Lung (tissue), 12 donors: ENCODE results near the gene CDC6. TPM values are rescaled to one million over a fixed set of nuclear protein-coding genes. Genes with fewer than 3 reads are reported as not detected.
A peak's percentile ranks its signal among the peaks of the same experiment; 100 is the strongest.

ENCODE experiments used
- ATAC-seq: fragments of 200-7000 bp; cut with Tn5 transposase; one replicate; pipeline ENCODE4 v1.9.1; 2020; ENCODE audit warnings: moderate number of reproducible peaks; ENCODE audit not compliant: insufficient read depth, low FRiP score
- DNase-seq, 3 donors: peaks; one replicate each; pipeline ENCODE4 v3.0.0-alpha.2; 2013 to 2017
- H3K27ac ChIP-seq, 2 donors: one replicate each; pipeline ENCODE4 v1.5.1; 2013; ENCODE audit warnings: mild to moderate bottlenecking in 2 of 2, moderate library complexity in 2 of 2, control low read depth in 1 of 2, inconsistent platforms in 1 of 2, low read depth in 1 of 2, low read length in 1 of 2
- H3K27me3 ChIP-seq, 3 donors: one replicate each; pipeline ENCODE4 v1.5.1; 2013; ENCODE audit warnings: low read length in 2 of 3; ENCODE audit not compliant: control insufficient read depth in 3 of 3, insufficient read depth in 3 of 3
- H3K36me3 ChIP-seq, 4 donors: one replicate each; pipeline ENCODE4 v1.5.1; 2013; ENCODE audit warnings: low read length in 4 of 4, mild to moderate bottlenecking in 1 of 4, moderate library complexity in 1 of 4; ENCODE audit not compliant: control insufficient read depth in 4 of 4, insufficient read depth in 4 of 4
- H3K4me1 ChIP-seq, 5 donors: one replicate each; pipeline ENCODE4 v1.5.1; 2013; ENCODE audit warnings: low read length in 5 of 5, mild to moderate bottlenecking in 2 of 5, moderate library complexity in 1 of 5; ENCODE audit not compliant: control insufficient read depth in 5 of 5, insufficient read depth in 5 of 5
- H3K4me3 ChIP-seq: one replicate; pipeline ENCODE4 v1.5.1; 2013; ENCODE audit warnings: mild to moderate bottlenecking, control low read depth, moderate library complexity
- H3K9ac ChIP-seq, 2 donors: one replicate each; pipeline ENCODE4 v1.5.1; 2013; ENCODE audit warnings: low read length in 2 of 2, control low read depth in 1 of 2; ENCODE audit not compliant: insufficient read depth in 1 of 2
- H3K9me3 ChIP-seq, 4 donors: one replicate each; pipeline ENCODE4 v1.5.1; 2013; ENCODE audit warnings: low read length in 3 of 4, mild to moderate bottlenecking in 1 of 4, moderate library complexity in 1 of 4; ENCODE audit not compliant: control insufficient read depth in 4 of 4, insufficient read depth in 3 of 4
- WGBS, 2 donors: extraction: QIAGEN DNeasy Blood & Tissue Kit; methylation state at CpG; one replicate each; pipeline ENCODE4 v1.1.7; 2013; 5-methylcytosine and 5-hydroxymethylcytosine counted together
- polyA plus RNA-seq, 2 donors: library from polyadenylated mRNA; stranded (reverse); fragments of 200-250 nt; gene quantifications; one replicate each; pipeline ENCODE4 v1.2.1, GENCODE V29; 2013
- total RNA-seq, 2 donors: library from RNA; depleted of rRNA in 1 of 2; stranded (reverse); fragments of >200 nt in 1 of 2; gene quantifications; one replicate each; pipeline ENCODE4 v1.2.1, GENCODE V29; 2014 to 2021
- TF ChIP-seq, protein P1 (sequence below): IDR thresholded peaks from 2 replicates; pipeline ENCODE4 v1.5.1; 2012; ENCODE audit warnings: mild to moderate bottlenecking; ENCODE audit errors: control extremely low read depth, extremely low read depth
- donor health status: control.
- donor health status: control.
- donor health status: Bipolar disorder and iron deficiency.
- donor health status: healthy.
- donor health status: DM: yes; HTN: yes; CAD: no.

The CDC6 gene
- total and polyA plus RNA-seq, 4 donors = 3.3 to 6.0 (median 5.6) TPM

DNA sequence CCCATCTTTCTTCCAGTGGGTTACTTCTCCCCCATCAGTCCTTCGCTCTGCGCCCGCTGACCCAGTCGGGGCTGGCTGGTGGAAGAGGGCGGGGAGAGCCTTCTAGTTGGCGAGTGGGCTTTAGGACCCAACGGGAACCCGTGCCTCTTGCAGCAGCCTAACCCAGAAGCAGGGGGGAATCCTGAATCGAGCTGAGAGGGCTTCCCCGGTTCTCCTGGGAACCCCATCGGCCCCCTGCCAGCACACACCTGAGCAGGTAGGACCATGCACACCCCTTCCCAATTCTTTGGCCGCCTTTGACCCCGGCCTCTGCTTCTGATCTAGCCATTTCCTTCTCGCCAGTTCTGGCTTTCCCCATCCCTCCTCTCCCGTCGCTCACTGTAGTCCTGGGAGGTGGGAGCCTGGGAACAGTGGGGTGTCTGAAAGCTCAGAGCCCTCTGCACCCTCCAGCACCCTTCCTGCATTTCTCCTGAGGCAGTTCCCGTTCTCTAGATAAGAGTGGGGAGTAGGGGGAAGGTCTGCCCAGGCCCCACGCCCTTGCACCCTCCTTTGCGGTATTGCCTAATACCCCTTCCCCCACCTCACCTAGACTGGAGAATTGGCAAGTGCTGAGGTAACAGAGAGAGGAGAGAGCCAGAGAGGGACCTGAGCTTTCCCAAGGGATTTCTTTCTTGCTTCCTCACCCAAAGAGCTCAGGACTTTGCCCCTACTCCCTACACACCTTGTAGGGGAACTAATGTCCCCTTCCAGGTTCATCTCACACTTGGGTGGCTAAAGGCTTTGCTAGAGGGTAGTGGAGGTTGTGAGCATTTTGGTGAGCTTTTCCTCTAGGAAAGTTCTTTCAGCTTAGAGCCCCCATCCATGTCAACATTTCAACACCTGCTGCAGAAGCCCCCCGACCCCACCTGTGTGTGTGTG is 21.6 kb downstream of the CDC6 start, which contains the start of gene RARA:
RARA (plus strand) TSS at position 150 of the 918 bp plus-strand sequence. CDS start 22,039 bp downstream, outside the sequence.
- H3K27ac ChIP-seq = peak within 1 kb of the TSS in 1 of 2 donors; percentile 82
- whole genome bisulfite sequencing, 2 donors = 8 to 11% methylated on average over 20 of the region's 20 CpGs
- ATAC-seq = no peak
- H3K27me3 ChIP-seq = no peaks in the 10 kb centered on the region
- H3K4me1 ChIP-seq = peaks cover 26 to 95% (median 69%) of the 10 kb centered on the region in 5 donors
- DNase-seq = peak; percentile 72 to 85 (median 76)
- no peaks in the 10 kb centered on the region for H3K36me3 ChIP-seq
- H3K4me3 ChIP-seq = no peak within 1 kb of the TSS
- peak within 1 kb of the TSS; percentile 20 to 75 for H3K9ac ChIP-seq
- no peaks in the 10 kb centered on the region for H3K9me3 ChIP-seq
- TF ChIP-seq, protein P1, sequence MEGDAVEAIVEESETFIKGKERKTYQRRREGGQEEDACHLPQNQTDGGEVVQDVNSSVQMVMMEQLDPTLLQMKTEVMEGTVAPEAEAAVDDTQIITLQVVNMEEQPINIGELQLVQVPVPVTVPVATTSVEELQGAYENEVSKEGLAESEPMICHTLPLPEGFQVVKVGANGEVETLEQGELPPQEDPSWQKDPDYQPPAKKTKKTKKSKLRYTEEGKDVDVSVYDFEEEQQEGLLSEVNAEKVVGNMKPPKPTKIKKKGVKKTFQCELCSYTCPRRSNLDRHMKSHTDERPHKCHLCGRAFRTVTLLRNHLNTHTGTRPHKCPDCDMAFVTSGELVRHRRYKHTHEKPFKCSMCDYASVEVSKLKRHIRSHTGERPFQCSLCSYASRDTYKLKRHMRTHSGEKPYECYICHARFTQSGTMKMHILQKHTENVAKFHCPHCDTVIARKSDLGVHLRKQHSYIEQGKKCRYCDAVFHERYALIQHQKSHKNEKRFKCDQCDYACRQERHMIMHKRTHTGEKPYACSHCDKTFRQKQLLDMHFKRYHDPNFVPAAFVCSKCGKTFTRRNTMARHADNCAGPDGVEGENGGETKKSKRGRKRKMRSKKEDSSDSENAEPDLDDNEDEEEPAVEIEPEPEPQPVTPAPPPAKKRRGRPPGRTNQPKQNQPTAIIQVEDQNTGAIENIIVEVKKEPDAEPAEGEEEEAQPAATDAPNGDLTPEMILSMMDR = no peak

DNA sequence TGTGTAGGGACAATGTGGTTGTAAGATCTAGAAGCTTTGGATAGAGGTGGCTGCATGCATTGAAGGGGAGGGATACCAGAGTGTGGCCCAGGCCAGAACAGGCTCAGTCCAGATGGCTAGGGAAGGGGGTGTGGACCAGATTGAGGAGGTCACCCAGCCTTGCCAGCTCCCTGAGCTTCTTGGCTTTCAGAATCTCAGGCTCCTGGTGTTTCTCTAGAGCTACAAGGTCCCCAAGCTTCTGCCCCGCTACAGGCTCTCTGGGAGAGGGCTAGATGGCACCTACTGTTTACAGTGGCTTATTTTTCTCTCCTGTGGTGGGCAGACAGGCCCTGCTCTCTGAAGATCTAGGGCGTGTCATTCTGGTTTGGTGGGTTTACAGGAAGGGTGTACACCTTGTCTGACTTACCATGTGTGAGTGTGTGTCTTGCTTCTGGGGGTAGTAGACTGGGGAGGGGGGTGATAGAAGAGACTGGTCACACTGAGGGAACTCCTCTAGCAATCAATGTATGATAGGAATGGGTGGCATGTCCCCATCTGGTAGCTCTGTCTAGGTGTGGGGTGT is 22.4 kb downstream of the CDC6 start:
- Histone ChIP-seq H3K27me3 (no peaks in the 10 kb centered on the region), H3K9me3 (no peaks in the 10 kb centered on the region), H3K4me1 (peaks cover 26 to 94% (median 69%) of the 10 kb centered on the region in 5 donors), H3K4me3 (no peak overlapping the region), H3K36me3 (no peaks in the 10 kb centered on the region), H3K27ac (peak overlapping the region in 1 of 2 donors; percentile 77), H3K9ac (peak overlapping the region; percentile 20 to 75)
- TF ChIP-seq, protein P1 = no peak
- DNase-seq = peak in 2 of 3 donors; percentile 13 to 62
- no peak for ATAC-seq
- WGBS, 2 donors = 73 to 82% methylated on average over 2 of the region's 2 CpGs

DNA sequence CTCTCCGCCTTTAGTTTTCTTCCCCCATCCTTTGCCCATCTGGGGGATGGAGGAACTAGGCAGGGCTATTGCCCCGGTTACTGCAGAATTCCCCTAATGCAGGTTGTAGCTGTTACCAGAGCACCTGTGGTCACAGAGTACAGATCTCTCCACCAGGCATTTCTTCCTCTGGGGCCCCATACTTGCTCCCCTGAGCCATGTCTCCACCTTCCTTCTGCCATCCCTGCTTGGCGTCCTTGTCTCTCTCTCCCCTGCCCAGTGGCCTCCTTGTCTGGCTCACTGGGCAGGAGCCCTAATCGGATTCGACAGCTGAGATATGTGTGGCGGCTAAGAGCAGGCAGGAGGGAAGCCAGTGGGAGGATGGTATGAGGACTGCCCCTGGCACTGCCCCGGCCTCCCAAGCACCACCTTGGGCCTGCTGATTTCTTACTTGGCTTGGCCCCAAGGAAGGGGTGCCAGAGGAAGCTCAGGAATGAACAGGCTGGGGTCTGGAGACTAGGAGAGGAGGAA is 23.3 kb downstream of the CDC6 start:
- Histone ChIP-seq H3K36me3 (no peaks in the 10 kb centered on the region), H3K27ac (peak overlapping the region; percentile 72 to 81), H3K4me1 (peaks cover 34 to 95% (median 70%) of the 10 kb centered on the region in 5 donors), H3K9ac (peak overlapping the region in 1 of 2 donors; percentile 52), H3K9me3 (no peaks in the 10 kb centered on the region), H3K27me3 (no peaks in the 10 kb centered on the region), H3K4me3 (no peak overlapping the region)
- TF ChIP-seq, protein P1 = no peak
- WGBS, 2 donors = 47 to 62% methylated on average over 7 of the region's 7 CpGs
- ATAC-seq (no peak), DNase-seq (no peak)
